Measurements from ENCODE around the gene SAMSN1.
"Not testable (repeated sequence)": the region's sequence is repeated elsewhere in the genome, so short reads cannot be mapped to it uniquely, and the experiment has no call there.

SAMSN1 gene

GRCh38 chr21:14530592-14530991 is 15.5 kb downstream of the SAMSN1 start:
- Mint-ChIP-seq H3K27ac (no peak overlapping the region), H3K36me3 (peaks cover 56% of the 10 kb centered on the region in 2 donors), H3K4me1 (peaks cover 34 to 62% of the 10 kb centered on the region in 2 donors), H3K27me3 (no peaks in the 10 kb centered on the region), H3K4me3 (no peak overlapping the region), H3K9me3 (peaks cover 5 to 9% of the 10 kb centered on the region in 2 donors)
- DNase-seq (no peak), ATAC-seq (replicated peaks) (no peak)

DNA sequence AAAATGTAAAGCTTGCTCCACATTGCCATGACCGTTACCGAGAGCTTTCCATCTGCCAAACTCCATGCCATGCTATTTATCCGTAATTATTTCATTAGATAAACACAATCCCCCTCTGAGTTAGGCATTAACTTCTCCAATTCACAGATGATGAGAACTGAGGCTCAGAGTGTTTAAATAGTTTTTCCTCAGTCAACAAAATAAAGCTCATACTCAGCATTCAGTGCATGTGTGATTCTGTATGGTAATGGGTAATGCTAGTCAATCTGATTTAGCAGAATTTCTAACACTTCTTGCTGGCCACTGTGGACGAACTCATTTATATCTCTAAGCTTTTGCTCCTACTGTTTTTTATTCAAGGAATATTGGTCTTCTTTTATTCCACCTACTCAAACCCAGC is 17.3 kb downstream of the SAMSN1 start:
- Mint-ChIP-seq H3K36me3 (peaks cover 42 to 43% of the 10 kb centered on the region in 2 donors), H3K4me3 (peak overlapping the region; percentile 59 to 60), H3K9me3 (peaks cover 0 to 4% of the 10 kb centered on the region in 2 donors), H3K27ac (peak overlapping the region; percentile 11), H3K4me1 (peaks cover 25 to 55% of the 10 kb centered on the region in 2 donors), H3K27me3 (no peaks in the 10 kb centered on the region)
- DNase-seq, result no peak
- ATAC-seq (replicated peaks), result no peak

- H3K27ac Mint-ChIP-seq, result peak overlapping the region; percentile 11
- peak overlapping the region; percentile 59 to 62 for H3K4me3 Mint-ChIP-seq
- DNase-seq (no peak), ATAC-seq (replicated peaks) (no peak)
- peaks cover 28 to 58% of the 10 kb centered on the region in 2 donors for H3K4me1 Mint-ChIP-seq
- H3K36me3 Mint-ChIP-seq, result peaks cover 41 to 49% of the 10 kb centered on the region in 2 donors
- peaks cover 0 to 4% of the 10 kb centered on the region in 2 donors for H3K9me3 Mint-ChIP-seq
- no peaks in the 10 kb centered on the region for H3K27me3 Mint-ChIP-seq
Measured at GRCh38 chr21:14527696-14528652, 18.1 kb downstream of the SAMSN1 start.

DNA sequence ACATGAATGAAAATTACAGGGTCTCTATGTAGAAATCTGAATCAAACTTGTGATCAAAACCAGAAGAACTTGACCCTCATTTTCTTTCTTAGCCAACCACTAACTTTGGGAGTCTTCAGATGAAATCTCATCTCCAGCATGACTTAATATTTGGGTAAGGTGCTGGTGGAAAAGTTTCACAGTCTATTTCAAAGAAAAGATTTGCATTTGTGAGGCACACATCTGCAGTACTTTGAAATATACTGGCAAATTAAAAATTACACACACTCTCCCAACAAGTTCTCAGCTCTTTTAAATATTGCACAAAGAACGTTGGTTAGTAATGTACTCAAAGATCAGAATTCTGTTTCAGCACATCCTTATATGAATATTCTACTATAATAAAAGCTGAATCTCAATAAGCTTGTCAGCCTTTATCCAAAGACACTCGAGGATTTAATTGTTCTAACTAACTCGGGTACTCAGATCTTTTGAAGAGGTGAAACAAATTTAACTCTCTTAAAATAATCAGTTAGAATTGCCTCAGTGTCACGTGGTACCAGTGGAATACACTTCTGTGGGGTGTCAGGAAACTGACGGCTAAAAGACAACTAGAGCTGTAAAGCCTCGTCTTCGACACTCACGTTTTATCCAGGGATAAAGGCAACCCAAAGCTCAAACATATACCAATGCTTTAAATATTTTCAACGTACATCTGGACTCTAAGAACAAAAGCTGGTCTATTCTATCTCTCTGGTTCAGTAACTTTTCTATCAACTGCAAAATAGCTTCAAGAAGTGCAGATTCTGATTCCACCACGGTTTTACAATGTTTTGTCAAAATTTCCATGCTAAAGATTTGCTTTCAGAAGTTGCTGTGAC is 19.0 kb downstream of the SAMSN1 start:
- peaks cover 40 to 50% of the 10 kb centered on the region in 2 donors for H3K36me3 Mint-ChIP-seq

GRCh38 chr21:14526199-14526598 is 19.9 kb downstream of the SAMSN1 start:
- peaks cover 39 to 53% of the 10 kb centered on the region in 2 donors for H3K36me3 Mint-ChIP-seq
- peaks cover 30 to 57% of the 10 kb centered on the region in 2 donors for H3K4me1 Mint-ChIP-seq
- H3K27ac Mint-ChIP-seq, result no peak overlapping the region
- peak overlapping the region; percentile 46 to 54 for H3K4me3 Mint-ChIP-seq
- H3K9me3 Mint-ChIP-seq, result peaks cover 0 to 3% of the 10 kb centered on the region in 2 donors
- ATAC-seq (replicated peaks) (no peak), DNase-seq (no peak)
- no peaks in the 10 kb centered on the region for H3K27me3 Mint-ChIP-seq

More for the DNA sequence above, 19.0 kb downstream of the SAMSN1 start:
- peaks cover 0 to 3% of the 10 kb centered on the region in 2 donors for H3K9me3 Mint-ChIP-seq
- peak overlapping the region; percentile 60 for H3K27ac Mint-ChIP-seq
- peak overlapping the region; percentile 46 to 62 for H3K4me3 Mint-ChIP-seq
- peaks cover 28 to 55% of the 10 kb centered on the region in 2 donors for H3K4me1 Mint-ChIP-seq
- H3K27me3 Mint-ChIP-seq, result no peaks in the 10 kb centered on the region
- no peak for DNase-seq
- ATAC-seq (replicated peaks), result no peak

DNA sequence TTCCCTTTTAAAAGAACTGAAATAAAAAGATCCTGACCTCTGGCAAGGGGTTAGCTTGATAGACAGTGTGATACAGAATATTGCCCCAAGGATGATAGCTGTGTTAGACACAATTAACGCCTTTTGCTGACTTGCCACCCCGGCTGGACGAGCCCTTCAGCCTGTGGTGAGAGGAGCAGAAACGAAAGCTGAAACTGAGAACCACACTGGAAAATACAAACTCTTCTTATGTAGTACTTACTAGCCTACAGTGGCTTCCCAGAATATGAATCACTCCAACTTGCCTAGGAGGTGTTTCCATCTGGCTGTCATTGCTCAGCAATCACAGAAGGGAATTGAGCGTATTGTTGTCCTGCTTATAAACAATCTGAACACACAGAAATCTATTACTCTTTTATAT is 22.9 kb downstream of the SAMSN1 start:
- H3K36me3 Mint-ChIP-seq, result peaks cover 32 to 49% of the 10 kb centered on the region in 2 donors
- H3K4me1 Mint-ChIP-seq, result peaks cover 22 to 48% of the 10 kb centered on the region in 2 donors
- no peak for DNase-seq
- peaks cover 0 to 3% of the 10 kb centered on the region in 2 donors for H3K9me3 Mint-ChIP-seq
- peak; percentile 84 to 90 for ATAC-seq (replicated peaks)
- H3K4me3 Mint-ChIP-seq, result peak overlapping the region; percentile 61
- no peaks in the 10 kb centered on the region for H3K27me3 Mint-ChIP-seq
- peak overlapping the region; percentile 57 for H3K27ac Mint-ChIP-seq

DNA sequence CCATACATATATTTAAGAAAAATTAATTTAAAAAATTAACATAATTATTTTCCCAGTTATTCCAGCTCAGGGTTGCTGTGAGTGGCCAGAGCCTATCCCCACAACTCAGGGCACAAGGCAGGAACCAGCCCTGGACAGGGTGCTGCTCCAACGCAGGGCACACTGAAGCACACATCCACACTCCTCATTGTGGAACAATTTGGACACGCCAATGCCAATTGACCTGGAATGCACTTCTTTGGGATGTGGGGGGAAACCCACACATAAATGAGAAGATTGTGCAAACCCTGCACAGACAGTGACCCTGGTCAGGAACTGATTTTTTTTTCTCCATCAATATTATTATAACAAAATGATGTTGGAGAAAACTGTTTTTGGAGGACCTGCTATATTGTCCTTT is 23.4 kb downstream of the SAMSN1 start:
- Mint-ChIP-seq H3K36me3 (peaks cover 36 to 52% of the 10 kb centered on the region in 2 donors), H3K4me1 (peaks cover 19 to 50% of the 10 kb centered on the region in 2 donors), H3K9me3 (peaks cover 0 to 3% of the 10 kb centered on the region in 2 donors), H3K27me3 (no peaks in the 10 kb centered on the region), H3K27ac (peak overlapping the region; percentile 37), H3K4me3 (no peak overlapping the region)
- ATAC-seq (replicated peaks), result no peak
- no peak for DNase-seq

- Mint-ChIP-seq H3K4me1 (peaks cover 14 to 41% of the 10 kb centered on the region in 2 donors), H3K27ac (peak overlapping the region; percentile 85), H3K36me3 (peaks cover 43 to 58% of the 10 kb centered on the region in 2 donors), H3K4me3 (peak overlapping the region; percentile 81 to 85), H3K27me3 (no peaks in the 10 kb centered on the region), H3K9me3 (peaks cover 0 to 4% of the 10 kb centered on the region in 2 donors)
- peak; percentile 45 to 59 for ATAC-seq (replicated peaks)
- DNase-seq, result no peak
Measured at GRCh38 chr21:14520535-14520934, 25.6 kb downstream of the SAMSN1 start.

DNA sequence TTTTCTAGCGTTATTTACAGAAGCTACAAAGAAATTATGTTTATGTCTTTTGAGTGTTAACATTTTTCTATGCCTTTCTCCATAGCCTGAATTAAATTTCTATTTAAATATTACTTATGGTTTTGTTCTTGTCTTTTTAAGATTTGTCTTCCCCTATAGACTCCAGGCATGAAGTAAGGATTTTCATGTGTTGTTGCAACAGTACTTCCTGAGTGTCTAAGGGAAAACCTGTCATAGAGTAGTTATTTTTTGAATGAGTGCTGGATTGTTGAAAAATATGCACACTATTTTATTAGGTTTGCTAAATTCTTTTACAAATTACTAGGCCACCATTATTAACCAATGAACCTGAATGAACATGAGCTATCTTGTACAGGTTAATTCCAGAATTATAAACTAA is 27.1 kb downstream of the SAMSN1 start:
- H3K36me3 Mint-ChIP-seq, result peaks cover 49 to 67% of the 10 kb centered on the region in 2 donors
- ATAC-seq (replicated peaks) (no peak), DNase-seq (no peak)
- no peaks in the 10 kb centered on the region for H3K27me3 Mint-ChIP-seq
- no peak overlapping the region for H3K4me3 Mint-ChIP-seq
- no peak overlapping the region for H3K27ac Mint-ChIP-seq
- peaks cover 0 to 3% of the 10 kb centered on the region in 2 donors for H3K9me3 Mint-ChIP-seq
- peaks cover 19 to 37% of the 10 kb centered on the region in 2 donors for H3K4me1 Mint-ChIP-seq

DNA sequence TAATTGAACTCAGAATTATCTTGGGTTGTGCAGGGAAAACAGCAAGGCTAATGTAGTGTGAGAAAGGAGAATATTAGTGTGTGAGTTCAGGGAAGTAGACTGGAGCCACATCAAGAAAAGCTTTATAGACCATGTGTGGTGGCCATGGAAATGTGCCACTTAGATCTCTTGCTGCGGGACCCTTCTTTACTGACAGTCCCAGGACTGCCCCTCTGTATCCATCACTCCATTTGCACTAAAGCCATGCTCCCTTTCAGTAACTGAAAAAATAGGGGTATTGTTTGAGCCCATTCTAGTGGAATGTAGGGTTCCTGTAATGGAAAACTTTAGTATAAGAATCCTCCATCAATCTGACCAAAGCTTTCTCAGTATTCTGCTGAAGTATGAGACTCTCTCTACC is 32.3 kb downstream of the SAMSN1 start:
- Mint-ChIP-seq H3K36me3 (peaks cover 78 to 80% of the 10 kb centered on the region in 2 donors), H3K4me1 (peaks cover 21 to 35% of the 10 kb centered on the region in 2 donors), H3K27me3 (no peaks in the 10 kb centered on the region), H3K27ac (peak overlapping the region; percentile 4), H3K9me3 (peaks cover 4 to 12% of the 10 kb centered on the region in 2 donors), H3K4me3 (peak overlapping the region in 1 of 2 donors; percentile 7)
- no peak for ATAC-seq (replicated peaks)
- no peak for DNase-seq

DNA sequence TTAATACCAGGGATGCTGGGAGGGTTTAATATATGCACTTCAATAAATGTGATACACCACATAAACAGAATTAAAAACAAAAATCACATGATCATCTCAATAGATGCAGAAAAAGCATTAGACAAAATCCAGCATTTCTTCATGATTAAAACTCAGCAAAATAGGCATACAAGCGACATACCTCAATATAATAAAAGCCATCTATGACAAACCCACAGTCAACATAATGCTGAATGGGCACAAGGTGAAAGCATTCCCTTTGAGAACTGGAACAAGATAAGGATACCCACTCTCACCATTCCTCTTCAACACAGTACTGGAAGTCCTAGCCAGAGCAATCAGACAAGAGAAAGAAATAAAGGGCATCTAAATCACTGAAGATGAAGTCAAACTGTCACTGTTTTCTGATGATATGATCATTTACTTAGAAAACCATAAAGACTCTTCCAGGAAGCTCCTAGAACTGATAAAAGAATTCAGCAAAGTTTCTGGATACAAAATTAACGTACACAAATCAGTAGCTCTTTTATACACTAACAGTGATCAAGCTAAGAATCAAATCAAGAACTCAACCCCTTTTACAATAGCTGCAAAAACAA is 39.2 kb downstream of the SAMSN1 start:
- H3K4me3 Mint-ChIP-seq; ATAC-seq (replicated peaks); DNase-seq; H3K27me3 Mint-ChIP-seq: not testable (repeated sequence)
- Mint-ChIP-seq H3K9me3 (peaks cover 4 to 11% of the 10 kb centered on the region in 2 donors), H3K4me1 (peaks cover 30 to 66% of the 10 kb centered on the region in 2 donors), H3K27ac (peak overlapping the region; percentile 20), H3K36me3 (peaks cover 94 to 96% of the 10 kb centered on the region in 2 donors)

GRCh38 chr21:14500873-14501272 is 45.2 kb downstream of the SAMSN1 start:
- Mint-ChIP-seq H3K36me3 (peaks cover 59 to 83% of the 10 kb centered on the region in 2 donors), H3K27ac (peak overlapping the region; percentile 49)

DNA sequence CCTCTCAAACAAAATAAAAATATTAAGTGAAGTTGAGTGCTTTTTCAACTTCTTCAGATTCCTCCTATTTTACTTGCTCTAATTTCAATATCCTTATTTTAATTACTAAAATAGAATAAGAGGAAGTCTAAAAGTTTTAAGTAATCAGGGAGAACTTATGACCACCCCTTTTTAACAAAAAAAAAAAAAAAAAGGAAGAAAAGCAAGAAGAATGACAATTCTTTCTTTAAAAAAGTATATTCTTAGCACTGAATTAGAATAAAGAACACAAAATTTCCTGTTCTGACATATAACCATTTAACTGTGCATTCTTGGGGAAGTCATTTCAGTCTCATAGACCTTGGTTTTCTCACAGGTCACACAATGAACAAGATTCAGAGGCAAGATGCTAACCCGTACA is 46.8 kb downstream of the SAMSN1 start:
- no peak for DNase-seq

More at GRCh38 chr21:14500873-14501272, 45.2 kb downstream of the SAMSN1 start:
- peaks cover 16 to 34% of the 10 kb centered on the region in 2 donors for H3K4me1 Mint-ChIP-seq
- no peak for ATAC-seq (replicated peaks)
- H3K27me3 Mint-ChIP-seq, result no peaks in the 10 kb centered on the region
- no peak overlapping the region for H3K4me3 Mint-ChIP-seq
- no peak for DNase-seq
- peaks cover 0 to 4% of the 10 kb centered on the region in 2 donors for H3K9me3 Mint-ChIP-seq

More for the DNA sequence above, 46.8 kb downstream of the SAMSN1 start:
- peaks cover 59 to 83% of the 10 kb centered on the region in 2 donors for H3K36me3 Mint-ChIP-seq
- no peak overlapping the region for H3K27ac Mint-ChIP-seq
- no peak overlapping the region for H3K4me3 Mint-ChIP-seq
- H3K27me3 Mint-ChIP-seq, result no peaks in the 10 kb centered on the region
- peaks cover 11 to 20% of the 10 kb centered on the region in 2 donors for H3K4me1 Mint-ChIP-seq
- ATAC-seq (replicated peaks), result no peak
- H3K9me3 Mint-ChIP-seq, result peaks cover 0 to 4% of the 10 kb centered on the region in 2 donors
